ENCODE measurements around the gene NR3C1.

NR3C1 gene

GRCh38 chr5:143284521-143284920 lies 119.0 kb downstream of the NR3C1 start:
- peaks cover 8% of the 10 kb centered on the region for H3K4me1 ChIP-seq (ENCODE audit: insufficient read depth, low read length, poor library complexity, severe bottlenecking)
- H3K27me3 ChIP-seq (ENCODE audit: insufficient read depth, low read length, poor library complexity, severe bottlenecking) = no peaks in the 10 kb centered on the region
- H4K20me1 ChIP-seq (ENCODE audit: insufficient read depth, low read length, poor library complexity, severe bottlenecking) = no peaks in the 10 kb centered on the region
- no peak overlapping the region for H2AFZ ChIP-seq (ENCODE audit: low read length)
- TF ChIP-seq EZH2phosphoT487 (IDR thresholded peaks at IDR 0.05; ENCODE audit: borderline replicate concordance) (no peak), CTCF (conservative IDR thresholded peaks at IDR 0.05; ENCODE audit: low read length) (no peak)
- no peak overlapping the region for H3K9ac ChIP-seq (ENCODE audit: low read depth, low read length, poor library complexity, severe bottlenecking)
- no peaks in the 10 kb centered on the region for H3K9me3 ChIP-seq (ENCODE audit: insufficient read depth, low read depth, low read length)
- peaks cover 30% of the 10 kb centered on the region for H3K36me3 ChIP-seq (ENCODE audit: insufficient read depth, low read length)
- no peaks in the 10 kb centered on the region for H3K9me2 ChIP-seq (replicated peaks; ENCODE audit: low read depth, low read length)
- no peak overlapping the region for H3K4me3 ChIP-seq (ENCODE audit: low read length, poor library complexity, severe bottlenecking)
- no peaks in the 10 kb centered on the region for H3K79me2 ChIP-seq (ENCODE audit: insufficient read depth, low read length)
- H3F3A ChIP-seq (ENCODE audit: low read depth) = no peaks in the 10 kb centered on the region
- H3K4me2 ChIP-seq (ENCODE audit: low read depth, low read length, poor library complexity, severe bottlenecking) = no peak overlapping the region

GRCh38 chr5:143284002-143284401 lies 119.5 kb downstream of the NR3C1 start:
- peaks cover 32% of the 10 kb centered on the region for H3K36me3 ChIP-seq (ENCODE audit: insufficient read depth, low read length)
- H4K20me1 ChIP-seq (ENCODE audit: insufficient read depth, low read length, poor library complexity, severe bottlenecking) = no peaks in the 10 kb centered on the region
- no peaks in the 10 kb centered on the region for H3K9me3 ChIP-seq (ENCODE audit: insufficient read depth, low read depth, low read length)
- no peak overlapping the region for H3K4me3 ChIP-seq (ENCODE audit: low read length, poor library complexity, severe bottlenecking)
- no peaks in the 10 kb centered on the region for H3F3A ChIP-seq (ENCODE audit: low read depth)
- no peak overlapping the region for H3K4me2 ChIP-seq (ENCODE audit: low read depth, low read length, poor library complexity, severe bottlenecking)
- no peaks in the 10 kb centered on the region for H3K9me2 ChIP-seq (replicated peaks; ENCODE audit: low read depth, low read length)
- H3K27me3 ChIP-seq (ENCODE audit: insufficient read depth, low read length, poor library complexity, severe bottlenecking) = no peaks in the 10 kb centered on the region
- no peak overlapping the region for H3K9ac ChIP-seq (ENCODE audit: low read depth, low read length, poor library complexity, severe bottlenecking)
- H3K79me2 ChIP-seq (ENCODE audit: insufficient read depth, low read length) = no peaks in the 10 kb centered on the region
- no peak for TF ChIP-seq EZH2phosphoT487 (IDR thresholded peaks at IDR 0.05; ENCODE audit: borderline replicate concordance)
- TF ChIP-seq CTCF (conservative IDR thresholded peaks at IDR 0.05; ENCODE audit: low read length) = no peak
- H3K4me1 ChIP-seq (ENCODE audit: insufficient read depth, low read length, poor library complexity, severe bottlenecking) = peaks cover 8% of the 10 kb centered on the region
- H2AFZ ChIP-seq (ENCODE audit: low read length) = no peak overlapping the region

- H3K4me1 ChIP-seq (ENCODE audit: insufficient read depth, low read length, poor library complexity, severe bottlenecking) = peaks cover 8% of the 10 kb centered on the region
- H3K27me3 ChIP-seq (ENCODE audit: insufficient read depth, low read length, poor library complexity, severe bottlenecking) = no peaks in the 10 kb centered on the region
- no peak overlapping the region for H3K4me3 ChIP-seq (ENCODE audit: low read length, poor library complexity, severe bottlenecking)
- no peaks in the 10 kb centered on the region for H3F3A ChIP-seq (ENCODE audit: low read depth)
- H2AFZ ChIP-seq (ENCODE audit: low read length) = no peak overlapping the region
- H3K79me2 ChIP-seq (ENCODE audit: insufficient read depth, low read length) = no peaks in the 10 kb centered on the region
- no peaks in the 10 kb centered on the region for H3K9me3 ChIP-seq (ENCODE audit: insufficient read depth, low read depth, low read length)
- no peak overlapping the region for H3K9ac ChIP-seq (ENCODE audit: low read depth, low read length, poor library complexity, severe bottlenecking)
- no peaks in the 10 kb centered on the region for H3K9me2 ChIP-seq (replicated peaks; ENCODE audit: low read depth, low read length)
- H3K4me2 ChIP-seq (ENCODE audit: low read depth, low read length, poor library complexity, severe bottlenecking) = no peak overlapping the region
- no peaks in the 10 kb centered on the region for H4K20me1 ChIP-seq (ENCODE audit: insufficient read depth, low read length, poor library complexity, severe bottlenecking)
- TF ChIP-seq EZH2phosphoT487 (IDR thresholded peaks at IDR 0.05; ENCODE audit: borderline replicate concordance) = no peak
- TF ChIP-seq CTCF (conservative IDR thresholded peaks at IDR 0.05; ENCODE audit: low read length) = no peak
- peaks cover 32% of the 10 kb centered on the region for H3K36me3 ChIP-seq (ENCODE audit: insufficient read depth, low read length)
Measured at GRCh38 chr5:143281226-143281625, 122.3 kb downstream of the NR3C1 start.

Measured in Loucy (cell line).